NCI-H748 (cell line): ENCODE data around the gene TPRG1.

Experiments used
- DNase-seq: peaks from one replicate; lab custom pipeline; 2025; ENCODE audit not compliant: unreplicated experiment; lab: John Stamatoyannopoulos, UW

TPRG1 gene

GRCh38 chr3:189276444-189277219, 104.9 kb downstream of the TPRG1 start:
- peak; percentile 14 for DNase-seq

DNA sequence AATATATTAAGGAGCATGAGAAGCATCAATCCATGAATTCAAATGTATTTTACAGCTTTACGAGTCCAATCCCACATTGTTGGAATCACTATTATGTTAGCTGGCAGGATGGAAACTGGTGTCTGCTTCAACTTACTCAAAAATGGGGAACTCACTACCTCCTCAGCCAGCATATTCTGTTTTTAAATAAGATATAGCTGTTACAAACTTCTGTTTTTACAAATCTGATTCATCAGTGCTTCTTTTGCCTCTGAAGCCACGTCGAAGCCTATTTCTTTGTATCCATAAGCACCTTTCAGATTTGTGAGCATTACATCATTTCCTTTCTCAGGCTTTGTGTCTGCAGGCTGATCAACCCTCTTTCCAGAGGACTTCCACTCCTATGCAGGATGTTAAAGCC, 105.9 kb downstream of the TPRG1 start:
- no peak for DNase-seq

- no peak for DNase-seq
Observed at GRCh38 chr3:189278221-189278620, 106.5 kb downstream of the TPRG1 start.

DNA sequence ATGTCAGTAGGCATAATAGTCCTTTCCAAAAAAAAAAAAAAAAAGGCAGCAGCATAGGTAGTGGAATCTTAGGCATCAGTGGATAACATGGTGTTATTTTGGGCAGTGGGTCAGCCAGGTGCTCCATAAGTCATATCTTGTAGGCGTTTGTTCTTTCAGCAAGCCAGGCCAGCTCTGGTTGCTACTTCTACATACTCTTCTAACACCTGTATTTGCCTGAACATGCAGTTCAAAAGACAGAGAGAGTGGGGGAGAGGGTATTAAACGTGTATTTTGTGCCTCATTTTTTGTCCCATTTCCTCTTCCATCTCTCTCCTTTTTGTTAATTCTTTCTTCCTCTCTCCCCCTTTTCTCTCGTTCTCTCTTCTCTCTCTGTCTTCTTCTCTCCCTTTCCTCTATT, 110.4 kb downstream of the TPRG1 start:
- no peak for DNase-seq

DNA sequence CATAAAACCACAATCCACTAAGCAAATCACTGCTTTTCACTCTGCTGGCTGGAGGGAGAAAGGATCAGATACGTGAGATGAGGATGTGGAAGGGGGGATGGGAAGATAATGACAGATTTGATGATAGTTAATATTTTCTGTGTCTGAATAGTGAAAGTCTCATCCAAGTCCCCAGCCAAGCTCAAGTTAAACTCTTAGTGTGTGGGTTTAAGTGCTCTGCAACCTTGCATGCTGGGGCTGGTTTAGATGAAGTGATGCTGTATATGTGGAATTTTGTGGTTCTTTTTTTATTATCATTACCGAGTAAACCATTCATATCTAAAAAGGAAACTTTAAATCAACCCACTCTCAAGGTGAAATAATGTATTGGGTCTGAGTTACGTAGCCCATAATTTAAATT, 111.0 kb downstream of the TPRG1 start:
- DNase-seq, result no peak

DNA sequence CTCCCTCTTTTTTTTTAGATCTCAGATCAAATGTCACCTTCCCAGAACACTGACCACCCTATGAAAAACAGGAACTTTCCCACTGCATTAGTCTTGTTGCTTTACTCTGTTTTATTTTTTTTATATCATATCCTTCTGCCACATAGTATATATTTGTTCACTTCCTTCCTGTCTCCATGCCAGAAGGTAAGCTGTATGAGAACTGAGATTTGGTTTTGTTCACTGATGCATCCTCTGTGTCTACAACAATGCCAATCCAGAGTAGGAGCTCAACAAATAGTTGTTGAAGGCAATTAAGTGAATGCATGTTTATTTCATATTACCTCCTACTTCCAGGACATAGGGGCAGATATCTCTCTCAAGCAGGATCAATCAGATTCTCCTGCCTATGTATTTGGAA, 114.4 kb downstream of the TPRG1 start:
- DNase-seq, result no peak

GRCh38 chr3:189286916-189287315, 115.1 kb downstream of the TPRG1 start:
- no peak for DNase-seq

DNA sequence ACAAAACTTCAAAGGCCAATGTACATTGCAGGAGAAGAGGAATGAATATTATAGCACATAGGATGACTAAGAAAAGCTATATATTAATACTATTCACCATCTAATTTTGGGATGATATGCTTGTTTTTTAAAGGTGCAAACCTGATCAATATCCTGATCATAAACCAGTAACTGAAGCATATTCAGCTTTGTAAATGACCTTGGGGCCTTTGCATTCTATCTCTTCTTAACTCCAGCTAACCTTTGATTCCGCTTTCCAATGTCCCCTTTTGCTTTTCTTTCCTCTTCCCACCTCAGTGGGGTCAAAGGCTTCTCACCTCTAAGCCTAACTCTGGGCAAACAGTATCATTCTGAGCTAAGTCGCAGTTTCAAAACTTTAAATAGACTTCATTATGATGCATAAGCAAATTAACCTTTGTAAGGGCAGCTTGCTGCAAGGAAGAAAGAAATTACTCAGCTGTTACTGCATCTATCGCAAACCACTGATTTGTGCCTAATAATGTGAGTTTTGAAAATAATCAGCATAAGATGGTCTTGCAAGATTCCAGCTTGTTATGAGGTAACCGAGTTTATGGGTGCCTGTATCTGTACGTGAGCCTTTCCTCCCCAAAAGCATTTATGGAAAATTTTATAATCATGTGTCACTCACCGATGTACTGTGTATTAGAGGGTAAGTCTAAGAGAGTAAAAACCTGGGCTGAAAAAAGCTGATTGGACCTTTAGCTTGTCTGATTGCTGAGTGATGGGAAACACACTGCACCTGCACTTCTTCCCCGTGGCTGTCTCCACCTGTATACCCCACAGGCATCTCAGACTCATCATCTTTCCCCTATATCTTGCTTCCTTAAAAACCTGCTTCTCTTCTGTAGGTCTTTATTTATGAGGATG, 116.8 kb downstream of the TPRG1 start:
- no peak for DNase-seq

GRCh38 chr3:189289251-189289650, 117.5 kb downstream of the TPRG1 start:
- no peak for DNase-seq

GRCh38 chr3:189292667-189293484, 121.1 kb downstream of the TPRG1 start:
- peak; percentile 26 for DNase-seq

DNA sequence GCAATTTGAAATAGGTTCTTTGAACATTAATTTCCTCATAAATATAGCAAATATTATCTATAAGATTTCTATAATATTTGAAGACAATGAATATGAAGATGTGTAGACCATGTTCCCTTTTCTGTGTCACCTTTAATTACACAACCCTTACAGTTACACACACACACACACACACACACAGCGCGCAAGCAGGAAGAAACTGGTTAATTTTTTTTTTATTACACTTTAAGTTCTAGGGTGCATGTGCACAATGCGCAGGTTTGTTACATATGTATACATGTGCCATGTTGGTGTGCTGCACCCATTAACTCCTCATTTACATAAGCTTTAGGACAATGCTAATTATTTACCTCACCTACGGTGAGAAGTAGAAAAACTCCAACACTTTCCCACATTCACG, 122.9 kb downstream of the TPRG1 start:
- no peak for DNase-seq

- DNase-seq, result no peak
Observed at GRCh38 chr3:189295089-189295488, 123.3 kb downstream of the TPRG1 start.

GRCh38 chr3:189297932-189298331, 126.2 kb downstream of the TPRG1 start:
- no peak for DNase-seq

DNA sequence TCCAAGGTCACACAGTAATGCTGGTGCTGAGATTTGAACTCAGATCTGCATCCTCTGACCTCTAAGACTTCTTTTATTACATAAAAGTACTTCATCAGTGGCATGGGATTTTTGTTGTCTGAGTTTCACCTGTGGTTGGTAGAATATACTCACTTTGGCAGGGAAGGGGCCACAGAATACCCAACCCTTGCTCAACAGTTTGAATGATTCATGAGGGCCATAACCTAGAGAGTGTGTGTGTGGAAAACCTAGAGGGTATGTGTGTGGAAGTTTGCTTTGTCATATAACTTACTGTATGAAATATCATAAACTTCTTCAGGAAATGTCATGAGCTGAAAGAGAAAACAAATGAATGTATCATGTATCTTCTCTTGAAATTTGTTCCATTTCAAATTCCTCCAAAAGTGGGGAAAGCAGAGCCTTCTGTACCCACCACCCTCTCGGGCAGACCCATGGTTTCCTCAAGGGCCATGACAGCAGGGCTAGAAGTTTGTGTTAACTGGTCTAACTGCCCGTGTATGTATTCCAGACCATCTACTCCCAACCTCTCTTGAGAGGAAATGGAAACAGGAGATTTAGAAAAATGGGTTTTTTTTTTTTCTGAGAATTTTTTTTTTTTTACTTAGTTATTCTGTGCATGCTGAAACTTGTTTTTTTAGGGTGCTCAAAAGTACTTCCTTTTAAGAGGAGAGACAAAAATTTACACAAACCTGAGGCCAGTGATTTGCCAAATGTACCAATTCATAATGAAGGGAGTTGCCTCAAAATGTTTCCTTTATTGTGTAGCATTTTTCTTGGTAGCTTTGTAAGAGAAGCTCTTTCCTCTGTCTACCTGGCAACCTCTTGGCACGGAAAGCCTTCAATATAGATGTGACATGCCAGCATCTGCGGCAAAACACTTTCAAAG, 127.0 kb downstream of the TPRG1 start:
- no peak for DNase-seq

- no peak for DNase-seq
Observed at GRCh38 chr3:189300345-189300744, 128.6 kb downstream of the TPRG1 start.

GRCh38 chr3:189301479-189301878, 129.7 kb downstream of the TPRG1 start:
- peak; percentile 3 for DNase-seq

GRCh38 chr3:189303584-189303983, 131.8 kb downstream of the TPRG1 start:
- no peak for DNase-seq

DNA sequence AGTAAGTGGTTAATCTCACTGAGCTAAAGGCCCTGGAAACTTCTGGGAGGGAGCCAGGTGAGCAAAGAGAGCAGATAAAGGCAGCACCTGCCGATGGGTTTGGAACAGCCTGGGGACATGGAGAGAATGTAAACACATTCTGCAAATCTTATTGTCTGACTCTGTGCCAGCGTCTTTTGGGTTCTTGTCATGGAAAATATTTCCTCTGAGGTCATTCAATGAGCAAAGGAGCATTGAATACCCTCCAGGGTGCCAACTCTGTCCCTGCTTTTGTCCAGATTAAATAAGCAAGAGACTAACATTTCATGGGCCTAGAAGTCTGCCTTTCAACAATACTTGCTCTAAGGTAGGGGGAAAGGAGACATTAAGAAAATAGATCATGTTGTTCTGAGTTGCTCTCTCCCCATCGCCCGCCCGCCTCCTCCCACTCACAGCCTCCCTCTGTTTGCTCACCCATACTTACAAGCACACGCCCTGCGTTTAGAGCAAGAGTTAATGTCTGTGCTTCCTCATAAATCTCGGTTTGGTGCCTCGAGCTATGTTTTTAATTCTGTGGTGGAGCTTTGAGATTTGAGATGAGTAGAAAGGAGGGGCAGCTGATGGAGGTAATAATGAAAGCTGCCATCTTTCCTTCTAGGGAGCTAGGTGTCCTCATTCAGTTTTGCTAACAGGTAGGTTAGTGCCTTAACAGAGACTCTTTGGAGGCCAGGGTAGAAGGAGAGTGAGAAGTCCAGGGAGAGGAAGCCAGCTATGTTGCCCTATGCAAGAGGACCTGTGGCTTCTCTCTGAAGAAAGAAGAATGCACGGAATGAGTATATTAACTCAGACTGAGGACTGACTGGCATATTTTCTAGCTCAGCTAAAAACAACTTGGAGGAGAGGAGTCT, 132.9 kb downstream of the TPRG1 start:
- DNase-seq, result peak; percentile 96

GRCh38 chr3:189305412-189305811, 133.6 kb downstream of the TPRG1 start:
- peak; percentile 3 for DNase-seq
